NB4 (cell line): ENCODE data around the gene PPM1F.
A peak's percentile ranks its signal among the peaks of the same experiment; 100 is the strongest.

Experiments used
- CTCF ChIP-seq: IDR thresholded peaks from one replicate; pipeline ENCODE4 v1.5.1; 2012; ENCODE audit warnings: low read depth, low read length
- MAX ChIP-seq: IDR thresholded peaks from 2 replicates; pipeline ENCODE4 v1.6.1; 2011; ENCODE audit warnings: low read depth, low read length
- MYC ChIP-seq: IDR thresholded peaks from 2 replicates; pipeline ENCODE4 v1.6.1; 2011; ENCODE audit warnings: low read depth, low read length
- POLR2A ChIP-seq: IDR thresholded peaks from 2 replicates; pipeline ENCODE4 v1.6.1; 2011; ENCODE audit warnings: mild to moderate bottlenecking; ENCODE audit not compliant: insufficient read length; ENCODE audit errors: extremely low read depth

GRCh38 chr22:21947040-21948014 lies 5.3 kb downstream of the PPM1F start:
- peak; percentile 20 for TF ChIP-seq CTCF
- no peak for TF ChIP-seq POLR2A
- no peak for TF ChIP-seq MYC
- no peak for TF ChIP-seq MAX
